Kidney (tissue), 14 donors: Measurements from ENCODE around the gene SNX13. TPM values are rescaled to one million over a fixed set of nuclear protein-coding genes. Genes with fewer than 3 reads are reported as not detected.

Source experiments
- DNase-seq, 5 donors: peaks; one replicate each; pipeline ENCODE4 v3.0.0-alpha.2; 2013 to 2020
- FAIRE-seq: peaks from 2 replicates; lab custom pipeline; 2012; peaks lifted over from hg19 to GRCh38; lab: Jason Lieb, UNC
- H3K27ac ChIP-seq, 2 donors: one replicate each; pipeline ENCODE4 v1.7.0; 2013; ENCODE audit warnings: low read depth in 2 of 2, low read length in 2 of 2, inconsistent platforms in 1 of 2
- H3K27me3 ChIP-seq: one replicate; pipeline ENCODE4 v1.7.1; 2013; ENCODE audit warnings: low read length, inconsistent platforms; ENCODE audit not compliant: control insufficient read depth, insufficient read depth
- H3K36me3 ChIP-seq, 3 donors: one replicate each; pipeline versions ENCODE4 v1.7.0 to v1.7.1; 2013; ENCODE audit warnings: low read length in 3 of 3, control low read depth in 1 of 3, inconsistent platforms in 1 of 3; ENCODE audit not compliant: insufficient read depth in 3 of 3, control insufficient read depth in 2 of 3
- H3K4me1 ChIP-seq, 3 donors: one replicate each; pipeline versions ENCODE4 v1.7.0 to v1.7.1; 2013; ENCODE audit warnings: low read length in 3 of 3, inconsistent platforms in 1 of 3, low read depth in 1 of 3; ENCODE audit not compliant: control insufficient read depth in 2 of 3, insufficient read depth in 2 of 3
- H3K4me3 ChIP-seq, 3 donors: one replicate each; pipeline versions ENCODE4 v1.7.0 to v1.8.1; 2013; ENCODE audit warnings: low read length in 3 of 3, control low read depth in 1 of 3, inconsistent platforms in 1 of 3
- H3K9ac ChIP-seq, 3 donors: one replicate each; pipeline versions ENCODE4 v1.7.0 to v1.7.1; 2013; ENCODE audit warnings: low read length in 3 of 3, control low read depth in 1 of 3, inconsistent platforms in 1 of 3
- H3K9me3 ChIP-seq, 3 donors: one replicate each; pipeline versions ENCODE4 v1.7.0 to v1.7.1; 2013; ENCODE audit warnings: low read length in 3 of 3, control low read depth in 1 of 3, inconsistent platforms in 1 of 3; ENCODE audit not compliant: control insufficient read depth in 2 of 3, insufficient read depth in 1 of 3
- CTCF ChIP-seq: IDR thresholded peaks from 3 replicates; pipeline ENCODE4 v1.5.1; 2012; ENCODE audit warnings: mild to moderate bottlenecking, moderate library complexity, borderline replicate concordance; ENCODE audit not compliant: insufficient read depth; ENCODE audit errors: extremely low read depth
- intact Hi-C: fragments of 100-400 bp; cut with DNase I; formaldehyde crosslinking; loops from one replicate; pipeline ENCODE4 v1.11.1; 2022
- polyA plus RNA-seq: library from polyadenylated mRNA; stranded (reverse); fragments of 350-450 nt; fragmentation: Illumina TruSeq; extraction: RNeasy Lipid Tissue Mini Kit (QIAGEN cat#74804); gene quantifications from one replicate; pipeline ENCODE4 v1.2.3, GENCODE V29; 2014; ENCODE audit warnings: low read depth, low replicate concordance; ENCODE audit not compliant: insufficient read depth
- total RNA-seq: library from RNA; stranded (reverse); fragmentation: NEBNext Ultra II Directional; extraction: Animal tissue kit (Norgen Biotek cat#: 25700); gene quantifications from one replicate; pipeline ENCODE4 v1.2.1, GENCODE V29; 2021
- donor health status: control.
- donor health status: control.
- donor health status: control.
- donor health status: control.
- donor health status: control.
- donor health status: DM: yes; HTN: yes; CAD: no.
- donor health status: Normal renal cell carcinoma (clear cell type).

The SNX13 gene
- total and polyA plus RNA-seq, 2 donors from 2014 or later = 9.9 to 57.0 TPM

- no peaks in the 10 kb centered on the region for H3K4me1 ChIP-seq
- no peak overlapping the region for H3K27ac ChIP-seq
- no peaks in the 10 kb centered on the region for H3K9me3 ChIP-seq
- H3K36me3 ChIP-seq = no peaks in the 10 kb centered on the region
- FAIRE-seq = no peak
- no peak overlapping the region for H3K4me3 ChIP-seq
- no peaks in the 10 kb centered on the region for H3K27me3 ChIP-seq
- DNase-seq = peak in 4 of 5 donors; percentile 58 to 81 (median 67)
- TF ChIP-seq CTCF = peak; percentile 68
- intact Hi-C loops = no loop called here
- no peak overlapping the region for H3K9ac ChIP-seq
Measured at GRCh38 chr7:17769918-17770317, 170.4 kb downstream of the SNX13 start.

GRCh38 chr7:17758008-17758407, 182.3 kb downstream of the SNX13 start:
- Histone ChIP-seq H3K9me3 (peaks cover 0 to 6% (median 0%) of the 10 kb centered on the region in 3 donors), H3K9ac (no peak overlapping the region), H3K27ac (no peak overlapping the region), H3K4me3 (no peak overlapping the region), H3K36me3 (no peaks in the 10 kb centered on the region), H3K27me3 (no peaks in the 10 kb centered on the region), H3K4me1 (no peaks in the 10 kb centered on the region)
- intact Hi-C loops = no loop called here
- DNase-seq = no peak
- FAIRE-seq = no peak
- TF ChIP-seq CTCF = no peak

- no peak overlapping the region for H3K27ac ChIP-seq
- H3K27me3 ChIP-seq = no peaks in the 10 kb centered on the region
- DNase-seq = no peak
- TF ChIP-seq CTCF = no peak
- intact Hi-C loops = no loop called here
- H3K4me1 ChIP-seq = no peaks in the 10 kb centered on the region
- no peak overlapping the region for H3K9ac ChIP-seq
- no peaks in the 10 kb centered on the region for H3K36me3 ChIP-seq
- H3K4me3 ChIP-seq = no peak overlapping the region
- no peaks in the 10 kb centered on the region for H3K9me3 ChIP-seq
- no peak for FAIRE-seq
Measured at GRCh38 chr7:17746020-17746530, 194.2 kb downstream of the SNX13 start.

- Histone ChIP-seq H3K4me1 (no peaks in the 10 kb centered on the region), H3K27ac (no peak overlapping the region), H3K27me3 (no peaks in the 10 kb centered on the region), H3K36me3 (no peaks in the 10 kb centered on the region), H3K9me3 (no peaks in the 10 kb centered on the region), H3K4me3 (no peak overlapping the region), H3K9ac (no peak overlapping the region)
- no peak for TF ChIP-seq CTCF
- intact Hi-C loops = no loop called here
- DNase-seq (no peak), FAIRE-seq (no peak)
Measured at GRCh38 chr7:17745610-17746009, 194.7 kb downstream of the SNX13 start.
